Breast epithelium (tissue), 4 donors: ENCODE measurements around the gene RNASE13. TPM values are rescaled to one million over a fixed set of nuclear protein-coding genes. Genes with fewer than 3 reads are reported as not detected.

Experiments
- DNase-seq, 2 donors: peaks; one replicate each; pipeline ENCODE4 v3.0.0-alpha.2; 2019; ENCODE audit warnings: low spot score in 2 of 2
- H3K27ac ChIP-seq, 2 donors: fragments of 200-600 bp; sonication (generic) in 1 of 2; one replicate each; pipeline ENCODE4 v1.5.1; 2016 to 2019; ENCODE audit warnings: mild to moderate bottlenecking in 1 of 2
- H3K27me3 ChIP-seq, 2 donors: fragments of 200-600 bp; sonication (generic) in 1 of 2; one replicate each; pipeline versions ENCODE4 v1.5.1 to v1.6.0; 2017 to 2019; ENCODE audit warnings: control low read depth in 1 of 2, mild to moderate bottlenecking in 1 of 2
- H3K36me3 ChIP-seq: fragments of 200-600 bp; one replicate; pipeline ENCODE4 v1.5.1; 2019
- H3K4me1 ChIP-seq, 2 donors: fragments of 200-600 bp; sonication (generic); one replicate each; pipeline ENCODE4 v1.5.1; 2016 to 2019; ENCODE audit warnings: control low read depth in 1 of 2
- H3K4me3 ChIP-seq, 3 donors: fragments of 200-600 bp; sonication (generic); 1 replicate in 2 of 3; 2 replicates in 1 of 3; pipeline ENCODE4 v1.5.1; 2016 to 2019; ENCODE audit warnings: mild to moderate bottlenecking in 3 of 3, moderate library complexity in 2 of 3
- H3K9me3 ChIP-seq, 2 donors: fragments of 200-600 bp; sonication (generic) in 1 of 2; one replicate each; pipeline ENCODE4 v1.5.1; 2016 to 2019; ENCODE audit warnings: control low read depth in 1 of 2
- CTCF ChIP-seq, 3 donors: fragments of 450-650 bp; IDR thresholded peaks; one replicate each; pipeline ENCODE4 v1.5.1; 2016 to 2017; ENCODE audit warnings: antibody characterized with exemption in 3 of 3, mild to moderate bottlenecking in 3 of 3, moderate library complexity in 3 of 3
- POLR2A ChIP-seq: fragments of 450-650 bp; IDR thresholded peaks from one replicate; pipeline ENCODE4 v1.6.1; 2016; ENCODE audit warnings: antibody characterized with exemption, mild to moderate bottlenecking, moderate library complexity
- POLR2AphosphoS5 ChIP-seq, 3 donors: sonication (generic); formaldehyde crosslinking; IDR thresholded peaks; one replicate each; pipeline ENCODE4 v1.6.1; 2017; ENCODE audit warnings: antibody characterized with exemption in 3 of 3
- intact Hi-C: fragments of 100-400 bp; cut with DNase I; formaldehyde crosslinking; loops from one replicate; pipeline ENCODE4 v1.15.1; 2023; ENCODE audit warnings: low total_unique reads
- total RNA-seq, 3 donors: library from RNA; depleted of rRNA; stranded (reverse); fragments of >200 nt; gene quantifications; one replicate each; pipeline ENCODE4 v1.1.0, GENCODE V29; 2016

The RNASE13 gene
- total RNA-seq, 3 donors from 2014 or later: not detected

- peaks cover 0 to under 1% of the 10 kb centered on the region in 2 donors for H3K4me1 ChIP-seq
- no peak for DNase-seq
- intact Hi-C loops: loop anchor here (10.0 kb wide), 1 partner anchor 89 kb away; no protein-coding TSS in a partner anchor
- H3K27me3 ChIP-seq: no peaks in the 10 kb centered on the region
- no peak overlapping the region for H3K4me3 ChIP-seq
- H3K27ac ChIP-seq: no peak overlapping the region
- no peak for TF ChIP-seq POLR2A
- TF ChIP-seq POLR2AphosphoS5 (IDR thresholded peaks at IDR 0.05): no peak
- no peak for TF ChIP-seq CTCF (IDR thresholded peaks at IDR 0.05)
- H3K9me3 ChIP-seq: no peaks in the 10 kb centered on the region
- no peaks in the 10 kb centered on the region for H3K36me3 ChIP-seq
Observed at GRCh38 chr14:21063479-21063878, 28.9 kb upstream of the RNASE13 start.

GRCh38 chr14:21061347-21061668, 26.7 kb upstream of the RNASE13 start:
- no peaks in the 10 kb centered on the region for H3K9me3 ChIP-seq
- intact Hi-C loops: loop anchor here (10.0 kb wide), 1 partner anchor 87 kb away; no protein-coding TSS in a partner anchor
- no peak for DNase-seq
- no peak overlapping the region for H3K27ac ChIP-seq
- no peak overlapping the region for H3K4me3 ChIP-seq
- no peaks in the 10 kb centered on the region for H3K4me1 ChIP-seq
- no peaks in the 10 kb centered on the region for H3K36me3 ChIP-seq
- no peaks in the 10 kb centered on the region for H3K27me3 ChIP-seq
- TF ChIP-seq POLR2AphosphoS5 (IDR thresholded peaks at IDR 0.05) (no peak), POLR2A (no peak), CTCF (IDR thresholded peaks at IDR 0.05) (no peak)

GRCh38 chr14:21060614-21061346, 26.2 kb upstream of the RNASE13 start:
- Histone ChIP-seq H3K27me3 (no peaks in the 10 kb centered on the region), H3K9me3 (no peaks in the 10 kb centered on the region), H3K4me3 (no peak overlapping the region), H3K36me3 (no peaks in the 10 kb centered on the region), H3K27ac (no peak overlapping the region), H3K4me1 (no peaks in the 10 kb centered on the region)
- intact Hi-C loops: loop anchor here (10.0 kb wide), 1 partner anchor 86 kb away; no protein-coding TSS in a partner anchor
- DNase-seq: no peak
- TF ChIP-seq POLR2A (no peak), POLR2AphosphoS5 (IDR thresholded peaks at IDR 0.05) (no peak), CTCF (IDR thresholded peaks at IDR 0.05) (no peak)

- Histone ChIP-seq H3K4me1 (no peaks in the 10 kb centered on the region), H3K9me3 (no peaks in the 10 kb centered on the region), H3K4me3 (no peak overlapping the region), H3K36me3 (no peaks in the 10 kb centered on the region), H3K27me3 (no peaks in the 10 kb centered on the region), H3K27ac (no peak overlapping the region)
- no peak for DNase-seq
- intact Hi-C loops: loop anchor here (10.0 kb wide), 1 partner anchor 85 kb away; no protein-coding TSS in a partner anchor
- TF ChIP-seq POLR2AphosphoS5 (IDR thresholded peaks at IDR 0.05) (no peak), CTCF (IDR thresholded peaks at IDR 0.05) (no peak), POLR2A (no peak)
Observed at GRCh38 chr14:21059842-21060613, 25.4 kb upstream of the RNASE13 start.

GRCh38 chr14:21058903-21059302, 24.3 kb upstream of the RNASE13 start:
- H3K27me3 ChIP-seq: no peaks in the 10 kb centered on the region
- no peaks in the 10 kb centered on the region for H3K36me3 ChIP-seq
- TF ChIP-seq POLR2A (no peak), POLR2AphosphoS5 (IDR thresholded peaks at IDR 0.05) (no peak), CTCF (IDR thresholded peaks at IDR 0.05) (no peak)
- intact Hi-C loops: no loop called here
- H3K4me3 ChIP-seq: no peak overlapping the region
- no peak overlapping the region for H3K27ac ChIP-seq
- no peaks in the 10 kb centered on the region for H3K9me3 ChIP-seq
- no peak for DNase-seq
- H3K4me1 ChIP-seq: no peaks in the 10 kb centered on the region
